ENCODE results near the gene EFR3B.
"Not testable (repeated sequence)": the region's sequence is repeated elsewhere in the genome, so short reads cannot be mapped to it uniquely, and the experiment has no call there.

EFR3B gene

DNA sequence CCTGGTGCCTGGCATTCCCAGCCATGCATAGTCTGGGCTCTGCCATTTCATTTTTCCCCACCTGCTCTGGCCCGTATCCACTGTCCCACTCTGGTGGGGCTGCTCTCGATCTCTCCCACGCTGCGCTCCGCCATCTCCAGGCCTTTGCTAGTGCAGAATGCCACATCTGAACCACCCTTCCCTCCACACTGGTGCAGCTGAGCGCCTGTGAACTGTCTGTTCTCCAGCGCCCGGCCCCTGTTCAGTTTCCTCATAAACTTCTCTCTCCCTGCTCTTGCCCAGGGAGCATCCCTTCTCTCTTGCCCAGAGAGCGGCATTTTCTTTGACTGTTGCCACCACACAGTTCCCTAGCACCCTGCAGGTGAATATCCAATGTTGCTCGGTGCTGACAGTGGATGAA, 105.0 kb downstream of the EFR3B start:
- no peak for DNase-seq (ENCODE audit: low read depth in 3 of 3, low spot score in 1 of 3)

- no peak for DNase-seq (ENCODE audit: low read depth in 3 of 3, low spot score in 1 of 3)
Observed at GRCh38 chr2:25149646-25150045, 107.8 kb downstream of the EFR3B start.

DNA sequence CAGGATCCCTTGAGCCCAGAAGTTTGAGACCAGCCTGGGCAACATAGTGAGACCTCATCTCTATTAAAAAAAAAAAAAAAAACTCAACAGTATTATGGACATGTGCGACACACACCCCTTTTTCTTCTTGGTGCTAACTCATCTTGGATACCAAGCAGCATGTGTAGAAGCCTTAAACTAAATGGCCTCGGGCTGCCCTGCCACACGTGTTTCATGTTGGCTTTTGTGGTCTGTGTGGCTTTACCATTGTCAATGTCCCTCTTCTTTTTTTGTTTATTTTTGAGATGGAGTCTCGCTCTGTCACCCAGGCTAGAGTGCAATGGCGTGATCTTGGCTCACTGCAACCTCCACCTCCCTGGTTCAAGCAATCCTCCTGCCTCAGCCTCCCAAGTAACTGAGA, 109.1 kb downstream of the EFR3B start:
- not testable (repeated sequence) for DNase-seq (ENCODE audit: low read depth in 3 of 3, low spot score in 1 of 3)

GRCh38 chr2:25151718-25152117, 109.8 kb downstream of the EFR3B start:
- no peak for DNase-seq (ENCODE audit: low read depth in 3 of 3, low spot score in 1 of 3)

GRCh38 chr2:25155401-25155800, 113.5 kb downstream of the EFR3B start:
- no peak for DNase-seq (ENCODE audit: low read depth in 3 of 3, low spot score in 1 of 3)

DNA sequence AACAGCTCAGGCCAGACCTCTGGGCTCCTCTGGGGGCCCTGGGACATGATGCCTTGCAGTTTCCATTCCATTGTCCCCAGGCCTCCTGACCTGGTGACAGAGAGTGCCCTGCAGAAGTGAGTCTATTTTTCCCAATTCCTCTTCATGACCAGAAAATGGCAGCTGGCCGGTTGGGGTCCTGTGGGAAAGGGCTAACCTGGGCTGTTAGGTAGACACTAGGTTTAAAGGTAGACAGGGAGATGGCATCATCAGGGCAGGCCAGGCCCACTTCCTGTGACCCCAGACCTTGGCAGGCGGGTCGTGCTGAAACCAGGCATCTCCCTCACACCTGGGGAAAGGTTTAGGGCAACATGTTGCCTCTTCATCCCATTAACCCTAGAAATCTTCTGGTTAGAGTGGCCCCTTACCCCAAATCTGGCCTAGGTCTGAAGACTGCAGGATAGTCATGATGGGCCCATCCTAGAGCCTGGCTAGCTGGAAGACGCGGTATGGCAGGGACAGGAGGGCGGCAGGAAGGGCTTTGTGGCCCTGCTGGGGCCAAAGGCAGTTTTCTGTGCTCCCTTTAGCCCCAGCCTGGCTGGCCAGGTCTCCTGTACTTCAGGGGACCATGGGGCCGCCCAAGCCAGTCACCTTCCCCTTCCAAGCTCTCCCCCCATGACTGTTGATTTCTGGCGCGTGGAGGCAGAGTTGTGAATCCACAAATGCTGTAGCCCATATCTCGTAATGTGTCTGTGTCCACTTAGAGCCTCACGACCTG, 116.4 kb downstream of the EFR3B start:
- DNase-seq (ENCODE audit: low read depth in 3 of 3, low spot score in 1 of 3), result no peak

GRCh38 chr2:25159949-25160348, 118.1 kb downstream of the EFR3B start:
- DNase-seq (ENCODE audit: low read depth in 3 of 3, low spot score in 1 of 3), result no peak

- no peak for DNase-seq (ENCODE audit: low read depth in 3 of 3, low spot score in 1 of 3)
Observed at GRCh38 chr2:25160376-25160775, 118.5 kb downstream of the EFR3B start.

DNA sequence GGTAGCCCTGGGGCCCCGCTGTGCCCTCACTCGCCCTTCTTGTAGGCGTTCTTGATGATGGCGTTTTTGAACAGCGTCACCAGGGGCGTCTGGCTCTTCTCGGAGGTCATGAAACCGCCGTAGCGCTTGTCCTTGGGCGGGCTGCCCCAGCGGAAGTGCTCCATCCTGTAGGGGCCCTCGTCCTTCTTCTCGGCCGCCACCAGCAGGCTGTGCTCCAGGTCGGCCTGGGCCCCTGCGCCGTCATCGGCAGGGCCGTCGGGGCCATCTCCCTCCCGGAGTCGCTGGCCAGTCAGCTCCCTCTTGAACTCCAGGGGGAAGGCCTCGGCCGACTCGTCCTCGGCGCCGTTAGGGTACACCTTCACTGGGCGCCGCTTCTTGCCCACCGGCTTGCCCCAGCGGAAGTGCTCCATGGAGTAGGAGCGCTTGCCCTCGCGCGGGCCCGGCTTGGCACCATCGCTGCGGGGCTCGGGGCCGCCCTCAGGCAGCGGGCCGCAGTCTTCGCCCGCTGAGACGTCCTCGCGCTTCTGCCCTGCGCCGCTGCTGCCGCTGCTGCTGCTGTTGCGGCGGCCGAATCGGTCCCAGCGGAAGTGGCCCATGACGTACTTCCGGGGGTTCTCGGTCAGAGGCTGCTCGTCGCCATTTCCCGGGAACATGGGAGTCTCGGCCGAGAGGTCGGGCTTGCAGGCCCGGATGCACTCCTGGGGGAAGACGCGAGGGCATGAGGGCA, 119.3 kb downstream of the EFR3B start:
- peak; percentile 13 to 52 (median 34) for DNase-seq (ENCODE audit: low read depth in 3 of 3, low spot score in 1 of 3)

- DNase-seq (ENCODE audit: low read depth in 3 of 3, low spot score in 1 of 3), result not testable (repeated sequence)
Observed at GRCh38 chr2:25162061-25162460, 120.2 kb downstream of the EFR3B start.

- DNase-seq (ENCODE audit: low read depth in 3 of 3, low spot score in 1 of 3), result no peak
Observed at GRCh38 chr2:25164561-25164960, 122.7 kb downstream of the EFR3B start.

GRCh38 chr2:25165992-25166875, 124.4 kb downstream of the EFR3B start:
- DNase-seq (ENCODE audit: low read depth in 3 of 3, low spot score in 1 of 3), result no peak

DNA sequence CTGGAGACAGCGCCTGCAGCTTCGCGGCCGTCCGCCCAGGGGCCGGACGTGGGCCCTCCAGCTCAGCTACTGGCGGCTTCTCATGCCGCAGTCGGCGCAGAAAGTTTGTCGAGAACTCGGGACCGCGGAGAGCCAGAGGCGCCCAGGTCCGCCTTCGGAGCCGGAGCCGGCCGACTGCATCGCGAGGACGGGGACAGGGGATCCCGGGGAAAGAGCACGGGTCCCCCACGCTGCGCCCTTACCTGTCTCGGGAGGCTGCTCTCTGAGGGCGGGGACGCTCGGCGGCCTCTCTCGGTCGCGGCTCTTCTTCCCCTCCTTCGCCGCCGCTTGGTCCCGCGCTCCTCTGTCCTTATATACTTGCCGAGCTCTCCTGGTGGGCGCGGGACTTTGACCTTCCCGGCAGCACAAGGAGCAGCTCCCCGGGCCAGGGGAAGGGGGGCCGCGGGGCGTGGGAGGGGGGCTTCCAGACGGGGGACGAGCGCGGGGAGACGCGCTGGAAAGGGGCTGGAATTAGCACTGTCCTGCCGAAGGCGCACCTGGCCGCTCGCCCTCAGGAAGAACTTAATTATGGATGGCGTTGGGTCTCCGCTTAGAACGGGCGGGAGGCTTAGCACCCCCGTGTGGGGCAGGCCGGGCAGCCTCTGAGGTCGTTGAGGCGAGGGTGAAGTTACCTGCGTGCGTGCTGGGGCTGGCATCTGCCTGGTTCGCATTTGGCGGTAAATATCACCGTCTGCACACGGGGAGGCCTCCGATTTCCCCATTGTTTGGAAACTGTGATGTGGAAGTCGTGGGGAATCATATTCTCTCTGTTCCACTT, 126.6 kb downstream of the EFR3B start, which contains the start of gene POMC:
Gene POMC (minus strand): TSS at position 325 of the 817 bp plus-strand sequence. CDS start 3,808 bp downstream, outside the sequence.
- no peak for DNase-seq (ENCODE audit: low read depth in 3 of 3, low spot score in 1 of 3)

GRCh38 chr2:25169073-25169470, 127.2 kb downstream of the EFR3B start:
- DNase-seq (ENCODE audit: low read depth in 3 of 3, low spot score in 1 of 3), result no peak

GRCh38 chr2:25170888-25171287, 129.0 kb downstream of the EFR3B start:
- DNase-seq (ENCODE audit: low read depth in 3 of 3, low spot score in 1 of 3), result no peak

- no peak for DNase-seq (ENCODE audit: low read depth in 3 of 3, low spot score in 1 of 3)
Observed at GRCh38 chr2:25173719-25174118, 131.8 kb downstream of the EFR3B start.

DNA sequence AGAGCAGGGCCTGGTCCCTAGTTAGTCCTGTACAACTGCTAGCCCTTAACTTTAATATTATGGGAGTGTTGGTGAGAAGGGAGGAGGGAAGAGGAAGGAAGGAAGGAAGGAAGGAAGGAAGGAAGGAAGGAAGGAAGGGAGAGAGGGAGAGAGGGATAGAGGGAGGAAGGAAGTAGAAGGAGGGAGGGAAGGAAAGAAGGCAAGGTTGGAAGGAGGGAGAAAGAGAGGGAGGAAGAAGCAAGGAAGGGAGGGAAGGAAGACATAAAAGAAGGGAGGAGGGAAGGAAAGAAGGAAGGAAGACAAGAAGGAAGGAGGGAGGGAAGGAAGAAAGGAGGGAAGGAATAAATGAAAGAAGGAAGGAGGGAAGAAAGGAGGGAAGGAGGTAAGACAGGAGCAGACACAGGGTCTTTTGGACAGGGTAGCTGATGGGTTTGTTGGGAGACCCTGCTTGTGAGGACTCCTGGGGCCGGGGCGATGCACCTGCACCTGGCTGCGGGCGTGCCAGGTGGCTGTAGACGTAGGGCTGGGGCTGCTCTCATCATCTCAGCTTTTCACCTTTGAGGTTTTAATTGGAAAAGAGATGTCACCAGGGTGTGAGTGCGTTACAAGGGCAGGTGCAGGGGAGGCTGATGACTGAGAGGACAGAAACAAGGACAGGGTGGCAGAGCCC, 132.5 kb downstream of the EFR3B start:
- no peak for DNase-seq (ENCODE audit: low read depth in 3 of 3, low spot score in 1 of 3)

DNA sequence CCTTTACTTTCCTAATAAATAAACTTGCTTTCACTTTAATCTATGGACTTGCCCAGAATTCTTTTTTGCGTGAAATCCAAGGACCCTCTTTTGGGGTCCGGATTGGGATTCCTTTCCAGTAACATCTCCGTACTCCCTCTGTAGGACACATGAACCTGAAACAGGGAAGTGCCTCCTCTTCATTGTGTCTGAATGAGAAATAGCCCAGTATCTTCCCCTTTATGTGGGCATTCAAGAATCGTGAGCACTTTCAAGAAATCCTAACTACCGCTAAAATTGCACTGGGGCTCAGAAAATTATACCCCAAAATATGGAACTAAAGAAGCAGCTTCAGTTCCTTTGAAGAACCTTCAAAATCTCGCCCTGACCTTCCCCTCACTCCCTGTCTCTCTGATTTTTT, 134.3 kb downstream of the EFR3B start:
- DNase-seq (ENCODE audit: low read depth in 3 of 3, low spot score in 1 of 3), result no peak

- no peak for DNase-seq (ENCODE audit: low read depth in 3 of 3, low spot score in 1 of 3)
Observed at GRCh38 chr2:25176541-25177181, 134.8 kb downstream of the EFR3B start.

DNA sequence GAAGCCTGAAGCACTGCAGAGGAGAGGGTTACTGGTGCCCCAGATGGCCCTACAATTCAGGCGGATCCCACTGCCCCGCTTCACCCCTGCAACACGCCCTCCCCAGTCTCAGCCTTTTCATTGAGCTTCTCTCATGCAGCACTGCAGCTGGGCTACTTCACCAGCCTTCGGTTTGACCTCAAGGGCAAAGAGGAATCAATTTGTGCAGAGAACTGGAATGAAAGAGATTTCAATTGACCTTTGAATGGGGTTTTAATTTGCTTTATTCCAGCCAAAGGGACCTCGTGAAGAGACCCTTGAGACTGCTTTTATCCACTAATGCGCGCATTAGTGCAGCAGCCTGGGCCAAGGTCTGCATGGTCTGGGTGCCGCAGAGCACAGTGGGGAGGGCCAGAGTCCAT, 135.3 kb downstream of the EFR3B start:
- no peak for DNase-seq (ENCODE audit: low read depth in 3 of 3, low spot score in 1 of 3)

Data from stimulated activated CD4-positive, alpha-beta T cell treated with anti-CD3 and anti-CD28 coated beads, TNF-alpha, amount 100 ng/mL, for 1 hour (primary cell).